Dermis blood vessel endothelial cell (primary cell): ENCODE results near the gene TMEM271. TPM values are rescaled to one million over a fixed set of nuclear protein-coding genes. Genes with fewer than 3 reads are reported as not detected.
"Not testable (repeated sequence)": the region's sequence is repeated elsewhere in the genome, so short reads cannot be mapped to it uniquely, and the experiment has no call there.

Experiments
- DNase-seq: peaks from one replicate; pipeline ENCODE4 v3.0.0; 2010
- total RNA-seq: library from RNA; depleted of rRNA; stranded (reverse); fragments of >200 nt; gene quantifications from 2 replicates; pipeline ENCODE4 v1.2.3, GENCODE V29; 2014

TMEM271 gene
- total RNA-seq, 1 donor from 2014 or later, result not detected

GRCh38 chr4:609400-610050, 33.4 kb upstream of the TMEM271 start:
- no peak for DNase-seq

- DNase-seq, result no peak
These were observed 32.1 kb upstream of the TMEM271 start for GRCh38 chr4:608236-608635.

GRCh38 chr4:605702-606425, 29.8 kb upstream of the TMEM271 start:
- DNase-seq, result no peak

GRCh38 chr4:604131-604530, 28.0 kb upstream of the TMEM271 start:
- no peak for DNase-seq

- DNase-seq, result peak; percentile 63
These were observed 26.5 kb upstream of the TMEM271 start for GRCh38 chr4:602559-602942.

GRCh38 chr4:601612-602558, 25.8 kb upstream of the TMEM271 start:
- no peak for DNase-seq

GRCh38 chr4:600850-601515, 24.9 kb upstream of the TMEM271 start:
- DNase-seq, result no peak

- no peak for DNase-seq
These were observed 24.1 kb upstream of the TMEM271 start for GRCh38 chr4:600166-600565.

GRCh38 chr4:598925-599324, 22.8 kb upstream of the TMEM271 start:
- no peak for DNase-seq

- DNase-seq, result no peak
These were observed 16.9 kb upstream of the TMEM271 start for GRCh38 chr4:592825-593520.

- DNase-seq, result not testable (repeated sequence)
These were observed 16.1 kb upstream of the TMEM271 start for GRCh38 chr4:592178-592577.

GRCh38 chr4:590313-590841, 14.3 kb upstream of the TMEM271 start:
- DNase-seq, result no peak

GRCh38 chr4:589219-589963, 13.3 kb upstream of the TMEM271 start:
- DNase-seq, result no peak

- no peak for DNase-seq
These were observed 12.3 kb upstream of the TMEM271 start for GRCh38 chr4:588351-588849.

GRCh38 chr4:587671-588350, 11.7 kb upstream of the TMEM271 start:
- DNase-seq, result no peak

- DNase-seq, result no peak
These were observed 7.7 kb upstream of the TMEM271 start for GRCh38 chr4:583820-584219.

GRCh38 chr4:581753-582361, 5.8 kb upstream of the TMEM271 start:
- DNase-seq, result no peak

- DNase-seq, result no peak
These were observed 5.1 kb upstream of the TMEM271 start for GRCh38 chr4:581181-581580.

GRCh38 chr4:579543-580175, 3.6 kb upstream of the TMEM271 start:
- DNase-seq, result no peak
